CD4-positive, alpha-beta T cell treated with Interleukin-15 for 1 hour (primary cell): ENCODE results near the gene NFIX.

Experiments used
- DNase-seq: peaks from one replicate; pipeline ENCODE4 v3.0.0-alpha.2; 2020

The NFIX gene

GRCh38 chr19:13010038-13010991, 15.0 kb downstream of the NFIX start:
- no peak for DNase-seq

- DNase-seq, result no peak
Observed at GRCh38 chr19:13010992-13011652, 15.8 kb downstream of the NFIX start.

- DNase-seq, result no peak
Observed at GRCh38 chr19:13011653-13012389, 16.5 kb downstream of the NFIX start.

- no peak for DNase-seq
Observed at GRCh38 chr19:13012390-13012689, 17.1 kb downstream of the NFIX start.

GRCh38 chr19:13012690-13013608, 17.7 kb downstream of the NFIX start:
- no peak for DNase-seq

GRCh38 chr19:13013649-13014048, 18.4 kb downstream of the NFIX start:
- DNase-seq, result no peak

GRCh38 chr19:13014101-13014920, 19.0 kb downstream of the NFIX start:
- DNase-seq, result no peak

GRCh38 chr19:13014921-13015280, 19.6 kb downstream of the NFIX start:
- no peak for DNase-seq

- no peak for DNase-seq
Observed at GRCh38 chr19:13015361-13016223, 20.3 kb downstream of the NFIX start.

- DNase-seq, result no peak
Observed at GRCh38 chr19:13016245-13016627, 21.0 kb downstream of the NFIX start.

- DNase-seq, result no peak
Observed at GRCh38 chr19:13016628-13017305, 21.5 kb downstream of the NFIX start.

- DNase-seq, result no peak
Observed at GRCh38 chr19:13017306-13018034, 22.2 kb downstream of the NFIX start.

GRCh38 chr19:13018035-13018914, 23.0 kb downstream of the NFIX start:
- DNase-seq, result no peak

- no peak for DNase-seq
Observed at GRCh38 chr19:13019332-13019731, 24.1 kb downstream of the NFIX start.

- no peak for DNase-seq
Observed at GRCh38 chr19:13020002-13020414, 24.7 kb downstream of the NFIX start.

- no peak for DNase-seq
Observed at GRCh38 chr19:13022111-13022858, 27.0 kb downstream of the NFIX start.

- DNase-seq, result no peak
Observed at GRCh38 chr19:13022859-13023636, 27.8 kb downstream of the NFIX start.
